ENCODE results near the gene WSCD2. TPM values are rescaled to one million over a fixed set of nuclear protein-coding genes. Genes with fewer than 3 reads are reported as not detected.

WSCD2 gene
- total RNA-seq, 2 donors from 2014 or later = 6.5 to 6.7 TPM

DNA sequence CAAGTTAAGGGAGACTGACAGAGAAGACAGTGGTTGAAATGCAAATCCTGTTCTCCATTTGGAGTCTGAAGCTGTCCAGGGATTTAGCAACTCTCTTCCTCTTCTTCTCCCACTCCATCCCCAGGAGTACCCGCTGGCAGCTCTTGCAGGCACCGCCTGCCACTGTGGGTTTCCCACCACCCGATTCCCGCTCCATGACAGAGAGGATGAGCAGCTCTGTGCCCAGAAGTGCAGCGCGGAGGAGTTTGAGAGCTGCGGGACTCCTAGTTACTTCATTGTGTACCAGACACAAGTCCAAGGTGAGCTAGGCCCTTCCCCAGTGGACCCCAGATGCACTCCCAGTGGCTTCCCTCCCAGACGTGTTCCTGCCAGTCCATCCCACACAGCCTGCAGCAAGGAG lies 97.8 kb downstream of the WSCD2 start:
- no peaks in the 10 kb centered on the region for H3K4me1 ChIP-seq (replicated peaks)
- TF ChIP-seq, protein P1, sequence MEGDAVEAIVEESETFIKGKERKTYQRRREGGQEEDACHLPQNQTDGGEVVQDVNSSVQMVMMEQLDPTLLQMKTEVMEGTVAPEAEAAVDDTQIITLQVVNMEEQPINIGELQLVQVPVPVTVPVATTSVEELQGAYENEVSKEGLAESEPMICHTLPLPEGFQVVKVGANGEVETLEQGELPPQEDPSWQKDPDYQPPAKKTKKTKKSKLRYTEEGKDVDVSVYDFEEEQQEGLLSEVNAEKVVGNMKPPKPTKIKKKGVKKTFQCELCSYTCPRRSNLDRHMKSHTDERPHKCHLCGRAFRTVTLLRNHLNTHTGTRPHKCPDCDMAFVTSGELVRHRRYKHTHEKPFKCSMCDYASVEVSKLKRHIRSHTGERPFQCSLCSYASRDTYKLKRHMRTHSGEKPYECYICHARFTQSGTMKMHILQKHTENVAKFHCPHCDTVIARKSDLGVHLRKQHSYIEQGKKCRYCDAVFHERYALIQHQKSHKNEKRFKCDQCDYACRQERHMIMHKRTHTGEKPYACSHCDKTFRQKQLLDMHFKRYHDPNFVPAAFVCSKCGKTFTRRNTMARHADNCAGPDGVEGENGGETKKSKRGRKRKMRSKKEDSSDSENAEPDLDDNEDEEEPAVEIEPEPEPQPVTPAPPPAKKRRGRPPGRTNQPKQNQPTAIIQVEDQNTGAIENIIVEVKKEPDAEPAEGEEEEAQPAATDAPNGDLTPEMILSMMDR (IDR thresholded peaks at IDR 0.05) = no peak
- no peak for TF ChIP-seq POLR2AphosphoS5 (IDR thresholded peaks at IDR 0.05)
- no peak for TF ChIP-seq POLR2A (IDR thresholded peaks at IDR 0.05)
- 83% methylated on average over 8 of the region's 8 CpGs for WGBS

DNA sequence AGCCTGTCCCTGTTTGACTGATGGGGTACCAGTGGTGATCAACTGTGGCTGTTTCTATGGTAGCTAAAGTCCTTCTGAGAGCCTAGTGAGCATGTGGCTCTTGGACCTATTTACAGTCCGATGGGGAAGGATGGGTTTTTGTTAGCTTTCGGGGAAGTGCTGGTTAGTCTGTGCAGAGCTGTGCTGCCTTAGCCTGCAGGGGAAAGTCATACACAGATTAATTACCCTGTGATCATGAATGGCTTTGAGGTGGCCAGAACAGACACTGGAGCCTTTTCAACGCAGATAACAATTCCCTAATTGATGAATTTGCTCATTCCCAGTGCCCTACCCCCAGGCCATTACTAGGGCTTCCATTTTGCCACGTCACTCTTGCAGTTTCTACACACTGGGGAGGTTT lies 99.7 kb downstream of the WSCD2 start:
- intact Hi-C loops (cut with DNase I) = no loop called here
- TF ChIP-seq POLR2AphosphoS5 (IDR thresholded peaks at IDR 0.05) (no peak), POLR2A (IDR thresholded peaks at IDR 0.05) (no peak)
- TF ChIP-seq, protein P1 (IDR thresholded peaks at IDR 0.05) = no peak
- no peaks in the 10 kb centered on the region for H3K4me1 ChIP-seq (replicated peaks)

More for the DNA sequence above, 97.8 kb downstream of the WSCD2 start:
- no peak overlapping the region for H3K4me3 ChIP-seq
- H3K36me3 ChIP-seq = no peaks in the 10 kb centered on the region
- H3K9me3 ChIP-seq = no peaks in the 10 kb centered on the region
- no peaks in the 10 kb centered on the region for H3K27me3 ChIP-seq (replicated peaks; ENCODE audit: insufficient read depth)
- no peak for DNase-seq (ENCODE audit: low spot score)
- intact Hi-C loops (cut with DNase I) = no loop called here
- no peak overlapping the region for H3K27ac ChIP-seq

DNA sequence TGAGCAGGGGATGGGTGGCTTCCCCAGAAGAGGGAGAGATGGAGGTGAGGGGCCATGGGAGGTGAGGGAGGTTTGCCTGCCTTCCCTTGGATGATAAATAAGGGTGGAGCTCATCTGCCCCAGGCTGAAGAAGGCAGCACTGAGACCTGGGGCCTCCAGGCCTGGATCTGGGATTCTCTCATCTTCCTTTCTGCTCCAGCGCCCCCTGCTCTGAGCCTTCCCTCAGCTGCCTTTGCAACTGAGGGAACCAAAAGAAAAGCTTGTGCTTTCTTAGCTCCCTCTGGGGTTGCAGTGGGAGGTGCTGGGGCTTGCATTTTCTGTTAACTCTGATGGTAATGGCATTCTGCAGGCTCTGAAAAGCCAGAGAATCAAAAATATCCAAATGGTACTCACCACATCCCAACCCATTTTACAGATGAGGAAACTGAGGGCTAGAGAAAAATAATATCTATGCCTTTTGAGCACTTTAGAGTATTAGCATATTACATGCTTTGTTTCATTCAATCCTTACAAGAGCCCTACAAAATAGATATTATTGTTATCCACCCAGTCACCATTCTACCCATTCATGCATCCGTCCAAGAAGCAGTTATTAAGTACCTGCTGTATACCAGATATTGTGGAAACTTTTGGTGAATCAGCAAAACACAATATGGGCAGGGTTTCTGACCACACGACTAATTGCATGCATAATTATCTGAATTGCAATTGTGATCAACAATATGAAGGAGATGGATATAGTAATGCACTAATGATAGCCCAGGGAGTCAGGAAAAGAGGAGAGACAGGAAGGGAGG lies 102.2 kb downstream of the WSCD2 start:
- no peak for DNase-seq (ENCODE audit: low spot score)
- Histone ChIP-seq H3K4me3 (no peak overlapping the region), H3K9me3 (no peaks in the 10 kb centered on the region), H3K27ac (no peak overlapping the region), H3K27me3 (replicated peaks; ENCODE audit: insufficient read depth) (no peaks in the 10 kb centered on the region), H3K36me3 (no peaks in the 10 kb centered on the region), H3K4me1 (replicated peaks) (no peaks in the 10 kb centered on the region)
- intact Hi-C loops (cut with DNase I) = no loop called here
- 56% methylated on average over 3 of the region's 3 CpGs for WGBS
- TF ChIP-seq, protein P1 (IDR thresholded peaks at IDR 0.05) = no peak
- TF ChIP-seq POLR2AphosphoS5 (IDR thresholded peaks at IDR 0.05) (no peak), POLR2A (IDR thresholded peaks at IDR 0.05) (no peak)

More for the DNA sequence above, 99.7 kb downstream of the WSCD2 start:
- no peaks in the 10 kb centered on the region for H3K9me3 ChIP-seq
- no peak overlapping the region for H3K4me3 ChIP-seq
- 73% methylated on average over 4 of the region's 4 CpGs for WGBS
- no peak for DNase-seq (ENCODE audit: low spot score)
- no peak overlapping the region for H3K27ac ChIP-seq
- no peaks in the 10 kb centered on the region for H3K27me3 ChIP-seq (replicated peaks; ENCODE audit: insufficient read depth)
- H3K36me3 ChIP-seq = no peaks in the 10 kb centered on the region

DNA sequence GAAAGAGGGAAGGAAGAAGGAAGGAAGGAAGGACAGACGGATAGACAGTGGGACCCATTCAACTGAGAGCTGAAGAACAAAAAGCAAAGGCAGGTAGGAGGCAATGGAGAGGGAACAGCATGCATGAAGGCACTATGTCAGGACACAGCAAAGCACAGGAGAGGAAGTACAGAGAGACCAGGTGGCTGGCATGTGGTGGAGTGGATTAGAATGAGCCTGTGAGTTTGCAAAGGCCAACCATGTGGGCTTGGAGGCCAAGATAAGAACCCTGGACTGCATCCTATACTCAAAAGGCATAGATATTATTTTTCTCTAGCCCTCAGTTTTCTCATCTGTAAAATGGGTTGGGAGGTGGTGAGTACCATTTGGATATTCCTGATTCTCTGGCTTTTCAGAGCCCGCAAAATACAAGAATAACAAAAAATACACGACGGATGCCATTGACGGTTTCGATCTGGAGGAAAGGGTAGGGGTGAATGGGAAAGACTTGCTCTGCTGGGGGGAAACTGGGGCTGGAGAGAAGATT lies 102.9 kb downstream of the WSCD2 start:
- no peak for DNase-seq (ENCODE audit: low spot score)
- Histone ChIP-seq H3K27me3 (replicated peaks; ENCODE audit: insufficient read depth) (peaks cover 2% of the 10 kb centered on the region), H3K27ac (no peak overlapping the region), H3K4me3 (no peak overlapping the region), H3K4me1 (replicated peaks) (no peaks in the 10 kb centered on the region), H3K9me3 (no peaks in the 10 kb centered on the region), H3K36me3 (no peaks in the 10 kb centered on the region)
- intact Hi-C loops (cut with DNase I) = no loop called here
- WGBS = 89% methylated on average over 6 of the region's 6 CpGs
- TF ChIP-seq, protein P1 (IDR thresholded peaks at IDR 0.05) = no peak
- no peak for TF ChIP-seq POLR2A (IDR thresholded peaks at IDR 0.05)
- TF ChIP-seq POLR2AphosphoS5 (IDR thresholded peaks at IDR 0.05) = no peak

DNA sequence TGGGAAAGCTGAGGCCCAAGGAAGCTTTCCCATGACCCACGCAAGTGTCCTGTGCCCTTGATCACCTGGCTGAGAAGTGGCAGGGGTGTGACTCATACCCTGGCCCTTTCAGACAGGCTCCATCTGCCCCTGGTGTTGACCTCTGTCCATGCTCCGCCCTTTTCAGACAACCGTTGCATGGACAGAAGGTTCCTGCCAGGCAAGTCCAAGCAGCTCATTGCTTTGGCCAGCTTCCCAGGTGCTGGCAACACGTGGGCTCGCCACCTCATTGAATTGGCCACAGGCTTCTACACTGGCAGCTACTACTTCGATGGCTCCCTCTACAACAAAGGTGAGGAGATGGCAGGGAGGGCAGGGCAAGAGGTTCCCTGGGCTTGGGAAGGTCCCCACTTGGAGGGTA lies 103.5 kb downstream of the WSCD2 start:
- Histone ChIP-seq H3K9me3 (no peaks in the 10 kb centered on the region), H3K4me1 (replicated peaks) (no peaks in the 10 kb centered on the region), H3K27me3 (replicated peaks; ENCODE audit: insufficient read depth) (peaks cover 3% of the 10 kb centered on the region), H3K36me3 (no peaks in the 10 kb centered on the region), H3K4me3 (no peak overlapping the region), H3K27ac (no peak overlapping the region)
- TF ChIP-seq, protein P1 (IDR thresholded peaks at IDR 0.05) = no peak
- TF ChIP-seq POLR2A (IDR thresholded peaks at IDR 0.05) = no peak
- no peak for DNase-seq (ENCODE audit: low spot score)
- intact Hi-C loops (cut with DNase I) = no loop called here
- WGBS = 50% methylated on average over 6 of the region's 6 CpGs

Data from prostate gland (tissue), 2 donors.